ENCODE data around the gene TMIE. TPM values are rescaled to one million over a fixed set of nuclear protein-coding genes. Genes with fewer than 3 reads are reported as not detected.

TMIE gene
- polyA plus RNA-seq, 1 donor from 2014 or later: not detected

DNA sequence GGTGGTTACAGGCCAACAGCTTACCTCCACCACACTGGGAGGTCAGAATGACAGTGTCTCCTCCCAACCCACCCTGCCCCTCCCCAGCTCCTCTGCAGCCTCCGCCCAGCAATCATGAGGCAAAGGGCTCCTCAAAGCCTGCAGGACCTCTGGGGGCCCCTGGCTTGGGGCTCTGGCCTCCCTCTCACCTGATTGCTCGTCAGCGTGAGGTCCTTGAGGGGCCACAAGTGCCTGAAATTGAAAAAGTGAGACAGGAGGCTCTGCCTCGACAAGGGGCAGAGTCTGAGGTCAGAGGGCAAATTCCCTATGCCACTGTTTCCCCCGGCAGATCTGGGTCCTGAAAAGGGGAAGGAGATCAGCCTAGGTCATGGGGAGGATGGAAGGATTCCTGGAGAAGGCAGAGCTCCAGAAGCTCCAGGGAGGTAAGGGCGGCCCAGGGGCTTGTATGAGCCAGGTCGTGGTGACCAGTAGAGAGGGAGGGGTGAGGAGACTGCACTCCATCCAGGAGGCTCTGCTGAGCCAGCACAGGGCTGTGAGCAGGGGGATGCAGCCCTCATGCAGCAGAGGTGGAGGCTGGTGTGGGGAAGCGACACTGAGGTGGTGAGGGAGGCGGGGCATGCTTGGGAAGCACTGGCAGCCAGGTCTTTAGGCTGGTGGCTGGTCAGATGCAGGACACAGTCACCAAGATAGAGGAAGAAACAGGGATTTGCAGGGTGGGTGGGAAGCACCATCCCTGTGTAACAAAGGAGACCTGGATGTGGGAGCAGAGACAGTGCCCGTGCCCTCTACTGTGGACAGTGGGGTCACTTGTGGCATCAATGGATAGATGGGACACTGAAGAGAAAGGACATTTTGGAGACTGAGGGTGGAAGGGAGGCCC lies 27.8 kb upstream of the TMIE start:
- H3K4me2 ChIP-seq (ENCODE audit: low read length): no peak overlapping the region
- H3K27me3 ChIP-seq (ENCODE audit: insufficient read depth, low read depth, low read length): no peaks in the 10 kb centered on the region
- no peaks in the 10 kb centered on the region for H4K20me1 ChIP-seq (ENCODE audit: insufficient read depth)
- H3K9me3 ChIP-seq (ENCODE audit: low read length): no peaks in the 10 kb centered on the region
- H2AFZ ChIP-seq (ENCODE audit: low read depth, low read length): no peak overlapping the region
- H3F3A ChIP-seq (ENCODE audit: insufficient read depth, low read length, poor library complexity, severe bottlenecking): no peaks in the 10 kb centered on the region
- H3K4me3 ChIP-seq (ENCODE audit: low read length): no peak overlapping the region
- H3K27ac ChIP-seq (ENCODE audit: low read length): no peak overlapping the region
- TF ChIP-seq SMC3 (conservative IDR thresholded peaks at IDR 0.05; ENCODE audit: poor library complexity) (no peak), MXI1 (conservative IDR thresholded peaks at IDR 0.05; ENCODE audit: poor library complexity, severe bottlenecking) (no peak)
- no peaks in the 10 kb centered on the region for H3K79me2 ChIP-seq (replicated peaks; ENCODE audit: insufficient read depth, low read length)
- no peak overlapping the region for H3K9ac ChIP-seq (ENCODE audit: low read length)
- H3K9me2 ChIP-seq (ENCODE audit: insufficient read depth, low read length): no peaks in the 10 kb centered on the region
- H3K36me3 ChIP-seq (ENCODE audit: insufficient read depth, low read length): no peaks in the 10 kb centered on the region

DNA sequence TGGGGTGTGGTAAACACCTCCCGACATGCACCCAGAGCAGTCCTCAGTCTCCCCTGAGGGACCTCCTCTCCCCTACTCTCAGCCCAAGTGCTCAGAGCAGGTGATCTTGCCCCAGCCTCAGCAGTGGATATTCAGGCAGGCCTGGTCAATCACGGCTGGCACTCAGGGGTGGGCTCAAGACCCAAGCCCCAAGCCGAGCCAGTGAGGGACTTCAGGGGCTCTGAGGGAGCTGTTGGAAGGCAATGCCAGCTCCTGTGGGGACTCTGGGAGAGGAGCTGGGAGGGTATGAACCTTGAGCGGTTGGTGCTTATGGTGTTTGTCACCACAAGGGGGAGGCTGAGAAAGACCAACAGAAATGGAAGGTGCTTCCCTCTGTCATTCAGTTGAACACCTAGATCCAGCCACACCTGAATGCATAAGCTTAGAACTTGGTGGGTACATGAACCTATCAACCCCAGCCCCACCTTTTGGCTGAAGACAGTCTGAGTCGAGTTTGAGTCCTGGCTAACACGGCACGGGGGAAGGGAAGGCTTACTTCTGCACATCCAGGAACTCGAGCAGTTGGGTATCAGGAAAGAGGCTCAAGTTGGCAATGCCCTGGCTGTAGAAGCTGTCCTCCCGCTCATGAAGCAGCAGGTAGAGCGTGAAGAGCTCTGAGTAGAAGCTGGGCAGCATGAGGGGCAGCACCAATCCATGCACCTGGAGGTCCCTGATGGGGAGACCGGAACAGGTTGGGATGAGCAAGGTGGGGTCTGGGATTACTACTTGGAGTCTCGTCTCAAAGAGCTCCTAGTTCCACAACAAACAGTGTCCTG lies 27.0 kb upstream of the TMIE start:
- Histone ChIP-seq H2AFZ (ENCODE audit: low read depth, low read length) (no peak overlapping the region), H3K4me3 (ENCODE audit: low read length) (no peak overlapping the region), H3K9me2 (ENCODE audit: insufficient read depth, low read length) (no peaks in the 10 kb centered on the region), H4K20me1 (ENCODE audit: insufficient read depth) (no peaks in the 10 kb centered on the region), H3F3A (ENCODE audit: insufficient read depth, low read length, poor library complexity, severe bottlenecking) (no peaks in the 10 kb centered on the region), H3K9me3 (ENCODE audit: low read length) (no peaks in the 10 kb centered on the region), H3K27ac (ENCODE audit: low read length) (no peak overlapping the region), H3K4me2 (ENCODE audit: low read length) (no peak overlapping the region), H3K27me3 (ENCODE audit: insufficient read depth, low read depth, low read length) (no peaks in the 10 kb centered on the region), H3K9ac (ENCODE audit: low read length) (no peak overlapping the region), H3K36me3 (ENCODE audit: insufficient read depth, low read length) (no peaks in the 10 kb centered on the region), H3K79me2 (replicated peaks; ENCODE audit: insufficient read depth, low read length) (no peaks in the 10 kb centered on the region)
- TF ChIP-seq, protein P1, sequence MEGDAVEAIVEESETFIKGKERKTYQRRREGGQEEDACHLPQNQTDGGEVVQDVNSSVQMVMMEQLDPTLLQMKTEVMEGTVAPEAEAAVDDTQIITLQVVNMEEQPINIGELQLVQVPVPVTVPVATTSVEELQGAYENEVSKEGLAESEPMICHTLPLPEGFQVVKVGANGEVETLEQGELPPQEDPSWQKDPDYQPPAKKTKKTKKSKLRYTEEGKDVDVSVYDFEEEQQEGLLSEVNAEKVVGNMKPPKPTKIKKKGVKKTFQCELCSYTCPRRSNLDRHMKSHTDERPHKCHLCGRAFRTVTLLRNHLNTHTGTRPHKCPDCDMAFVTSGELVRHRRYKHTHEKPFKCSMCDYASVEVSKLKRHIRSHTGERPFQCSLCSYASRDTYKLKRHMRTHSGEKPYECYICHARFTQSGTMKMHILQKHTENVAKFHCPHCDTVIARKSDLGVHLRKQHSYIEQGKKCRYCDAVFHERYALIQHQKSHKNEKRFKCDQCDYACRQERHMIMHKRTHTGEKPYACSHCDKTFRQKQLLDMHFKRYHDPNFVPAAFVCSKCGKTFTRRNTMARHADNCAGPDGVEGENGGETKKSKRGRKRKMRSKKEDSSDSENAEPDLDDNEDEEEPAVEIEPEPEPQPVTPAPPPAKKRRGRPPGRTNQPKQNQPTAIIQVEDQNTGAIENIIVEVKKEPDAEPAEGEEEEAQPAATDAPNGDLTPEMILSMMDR (IDR thresholded peaks at IDR 0.05; ENCODE audit: poor library complexity, severe bottlenecking): no peak
- TF ChIP-seq POLR2AphosphoS5 (IDR thresholded peaks at IDR 0.05) (no peak), TAF1 (IDR thresholded peaks at IDR 0.05; ENCODE audit: low read depth) (no peak), EZH2 (IDR thresholded peaks at IDR 0.05; ENCODE audit: borderline replicate concordance, insufficient read depth, low read length, poor library complexity, severe bottlenecking) (no peak), RAD21 (conservative IDR thresholded peaks at IDR 0.05) (no peak), SMC3 (conservative IDR thresholded peaks at IDR 0.05; ENCODE audit: poor library complexity) (no peak), EP300 (conservative IDR thresholded peaks at IDR 0.05; ENCODE audit: poor library complexity, severe bottlenecking) (no peak), MXI1 (conservative IDR thresholded peaks at IDR 0.05; ENCODE audit: poor library complexity, severe bottlenecking) (no peak)
- TF ChIP-seq, protein P2, sequence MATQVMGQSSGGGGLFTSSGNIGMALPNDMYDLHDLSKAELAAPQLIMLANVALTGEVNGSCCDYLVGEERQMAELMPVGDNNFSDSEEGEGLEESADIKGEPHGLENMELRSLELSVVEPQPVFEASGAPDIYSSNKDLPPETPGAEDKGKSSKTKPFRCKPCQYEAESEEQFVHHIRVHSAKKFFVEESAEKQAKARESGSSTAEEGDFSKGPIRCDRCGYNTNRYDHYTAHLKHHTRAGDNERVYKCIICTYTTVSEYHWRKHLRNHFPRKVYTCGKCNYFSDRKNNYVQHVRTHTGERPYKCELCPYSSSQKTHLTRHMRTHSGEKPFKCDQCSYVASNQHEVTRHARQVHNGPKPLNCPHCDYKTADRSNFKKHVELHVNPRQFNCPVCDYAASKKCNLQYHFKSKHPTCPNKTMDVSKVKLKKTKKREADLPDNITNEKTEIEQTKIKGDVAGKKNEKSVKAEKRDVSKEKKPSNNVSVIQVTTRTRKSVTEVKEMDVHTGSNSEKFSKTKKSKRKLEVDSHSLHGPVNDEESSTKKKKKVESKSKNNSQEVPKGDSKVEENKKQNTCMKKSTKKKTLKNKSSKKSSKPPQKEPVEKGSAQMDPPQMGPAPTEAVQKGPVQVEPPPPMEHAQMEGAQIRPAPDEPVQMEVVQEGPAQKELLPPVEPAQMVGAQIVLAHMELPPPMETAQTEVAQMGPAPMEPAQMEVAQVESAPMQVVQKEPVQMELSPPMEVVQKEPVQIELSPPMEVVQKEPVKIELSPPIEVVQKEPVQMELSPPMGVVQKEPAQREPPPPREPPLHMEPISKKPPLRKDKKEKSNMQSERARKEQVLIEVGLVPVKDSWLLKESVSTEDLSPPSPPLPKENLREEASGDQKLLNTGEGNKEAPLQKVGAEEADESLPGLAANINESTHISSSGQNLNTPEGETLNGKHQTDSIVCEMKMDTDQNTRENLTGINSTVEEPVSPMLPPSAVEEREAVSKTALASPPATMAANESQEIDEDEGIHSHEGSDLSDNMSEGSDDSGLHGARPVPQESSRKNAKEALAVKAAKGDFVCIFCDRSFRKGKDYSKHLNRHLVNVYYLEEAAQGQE (IDR thresholded peaks at IDR 0.05; ENCODE audit: borderline replicate concordance): no peak
